ENCODE data around the gene PCDHB12.
"Not testable (repeated sequence)": the region's sequence is repeated elsewhere in the genome, so short reads cannot be mapped to it uniquely, and the experiment has no call there.

Gene PCDHB12

GRCh38 chr5:141208478-141208877, at the start of gene PCDHB12:
Gene PCDHB12, plus strand, starts transcription at chr5:141208719. Its CDS starts 189 bp downstream, at chr5:141208908.
- no peak for DNase-seq

GRCh38 chr5:141172381-141173204, 35.9 kb upstream of the PCDHB12 start, which contains the start of gene PCDHB7:
Gene PCDHB7, plus strand, starts transcription at chr5:141172644. Its CDS starts 192 bp downstream, at chr5:141172836.
- no peak for DNase-seq

DNA sequence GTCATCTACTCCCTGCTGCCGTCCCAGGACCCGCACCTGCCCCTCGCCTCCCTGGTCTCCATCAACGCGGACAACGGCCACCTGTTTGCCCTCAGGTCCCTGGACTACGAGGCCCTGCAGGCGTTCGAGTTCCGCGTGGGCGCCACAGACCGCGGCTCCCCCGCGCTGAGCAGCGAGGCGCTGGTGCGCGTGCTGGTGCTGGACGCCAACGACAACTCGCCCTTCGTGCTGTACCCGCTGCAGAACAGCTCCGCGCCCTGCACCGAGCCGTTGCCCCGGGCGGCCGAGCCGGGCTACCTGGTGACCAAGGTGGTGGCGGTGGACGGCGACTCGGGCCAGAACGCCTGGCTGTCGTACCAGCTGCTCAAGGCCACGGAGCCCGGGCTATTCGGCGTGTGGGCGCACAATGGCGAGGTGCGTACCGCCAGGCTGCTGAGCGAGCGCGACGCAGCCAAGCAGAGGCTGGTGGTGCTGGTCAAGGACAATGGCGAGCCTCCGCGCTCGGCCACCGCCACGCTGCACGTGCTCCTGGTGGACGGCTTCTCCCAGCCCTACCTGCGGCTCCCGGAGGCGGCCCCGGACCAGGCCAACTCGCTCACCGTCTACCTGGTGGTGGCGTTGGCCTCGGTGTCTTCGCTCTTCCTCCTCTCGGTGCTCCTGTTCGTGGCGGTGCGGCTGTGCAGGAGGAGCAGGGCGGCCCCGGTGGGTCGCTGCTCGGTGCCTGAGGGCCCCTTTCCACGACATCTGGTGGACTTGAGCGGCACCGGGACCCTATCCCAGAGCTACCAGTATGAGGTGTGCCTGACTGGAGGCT, 34.0 kb upstream of the PCDHB12 start:
- DNase-seq: not testable (repeated sequence)

GRCh38 chr5:141175933-141176332, 32.6 kb upstream of the PCDHB12 start:
- DNase-seq: no peak

DNA sequence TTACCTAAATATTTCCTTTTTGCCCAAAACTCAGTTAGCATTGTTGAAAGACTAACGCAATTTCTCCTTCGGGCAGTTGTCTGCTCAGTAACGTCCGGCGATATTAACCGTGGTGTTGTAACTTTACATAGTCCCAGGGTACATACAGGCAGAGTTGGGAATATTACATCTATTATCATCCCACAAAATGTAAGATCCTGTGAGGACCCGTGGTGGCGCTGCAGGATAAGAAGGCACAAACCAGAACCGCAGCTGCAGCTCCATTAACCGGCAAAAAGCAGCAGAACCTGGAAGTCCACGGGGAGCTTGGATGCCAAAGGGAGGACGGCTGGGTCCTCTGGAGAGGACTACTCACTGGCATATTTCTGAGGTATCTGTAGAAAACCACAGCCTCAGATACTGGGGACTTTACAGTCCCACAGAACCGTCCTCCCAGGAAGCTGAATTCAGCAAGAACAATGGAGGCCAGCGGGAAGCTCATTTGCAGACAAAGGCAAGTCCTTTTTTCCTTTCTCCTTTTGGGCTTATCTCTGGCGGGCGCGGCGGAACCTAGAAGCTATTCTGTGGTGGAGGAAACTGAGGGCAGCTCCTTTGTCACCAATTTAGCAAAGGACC, 30.8 kb upstream of the PCDHB12 start, which contains the start of gene PCDHB8:
PCDHB8 (plus strand) TSS at position 214 of the 615 bp plus-strand sequence; CDS start at position 459, 245 bp downstream.
- DNase-seq: not testable (repeated sequence)

- not testable (repeated sequence) for DNase-seq
Measured at GRCh38 chr5:141179371-141179770, 29.1 kb upstream of the PCDHB12 start.

DNA sequence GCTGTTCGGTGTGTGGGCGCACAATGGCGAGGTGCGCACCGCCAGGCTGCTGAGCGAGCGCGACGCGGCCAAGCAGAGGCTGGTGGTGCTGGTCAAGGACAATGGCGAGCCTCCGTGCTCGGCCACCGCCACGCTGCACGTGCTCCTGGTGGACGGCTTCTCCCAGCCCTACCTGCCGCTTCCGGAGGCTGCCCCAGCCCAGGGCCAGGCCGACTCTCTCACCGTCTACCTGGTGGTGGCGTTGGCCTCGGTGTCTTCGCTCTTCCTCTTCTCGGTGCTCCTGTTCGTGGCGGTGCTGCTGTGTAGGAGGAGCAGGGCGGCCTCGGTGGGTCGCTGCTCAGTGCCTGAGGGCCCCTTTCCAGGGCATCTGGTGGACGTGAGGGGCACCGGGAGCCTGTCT, 28.6 kb upstream of the PCDHB12 start:
- DNase-seq: not testable (repeated sequence)

DNA sequence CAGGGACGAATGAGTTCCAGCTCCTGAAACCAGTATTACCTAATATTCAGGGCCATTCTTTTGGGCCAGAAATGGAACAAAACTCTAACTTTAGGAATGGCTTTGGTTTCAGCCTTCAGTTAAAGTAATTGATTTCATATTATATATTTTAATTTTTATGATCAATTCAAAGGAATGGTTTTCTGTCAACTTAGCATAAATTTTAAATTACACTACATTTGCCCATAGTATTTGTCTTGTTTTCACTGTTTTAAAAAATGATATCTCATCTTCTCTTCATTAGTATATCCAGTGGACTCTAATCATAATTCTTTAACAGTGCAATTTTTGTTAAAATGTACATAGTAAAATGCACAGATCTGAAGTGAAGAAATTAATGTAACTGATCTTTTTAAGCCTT, 28.2 kb upstream of the PCDHB12 start:
- no peak for DNase-seq

DNA sequence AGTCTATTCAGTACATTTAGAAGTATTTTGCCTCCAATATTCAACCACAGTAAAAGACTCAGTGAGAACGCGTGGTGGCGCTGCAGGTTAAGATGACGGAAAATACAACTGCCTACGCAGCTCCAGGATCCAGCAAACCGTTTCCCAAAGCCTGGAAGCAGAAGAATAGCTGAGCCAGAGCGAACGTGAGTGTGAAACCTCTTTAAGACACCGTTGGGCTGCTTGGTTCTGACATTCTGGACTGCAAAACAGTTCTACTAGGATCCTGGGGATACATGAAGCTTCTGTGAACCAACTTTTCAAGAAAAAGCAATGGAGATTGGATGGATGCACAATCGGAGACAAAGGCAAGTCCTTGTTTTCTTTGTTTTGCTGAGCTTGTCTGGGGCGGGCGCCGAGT, 26.3 kb upstream of the PCDHB12 start, which contains the start of gene PCDHB16:
PCDHB16 (plus strand) TSS at position 140 of the 400 bp plus-strand sequence; CDS start at position 313, 173 bp downstream.
- no peak for DNase-seq

GRCh38 chr5:141184117-141184855, 24.2 kb upstream of the PCDHB12 start:
- DNase-seq: not testable (repeated sequence)

- peak; percentile 77 for DNase-seq
Measured at GRCh38 chr5:141186897-141187512, 21.5 kb upstream of the PCDHB12 start, which contains the start of gene PCDHB9. Gene PCDHB9, plus strand, starts transcription at chr5:141187161. Its CDS starts 158 bp downstream, at chr5:141187319.

DNA sequence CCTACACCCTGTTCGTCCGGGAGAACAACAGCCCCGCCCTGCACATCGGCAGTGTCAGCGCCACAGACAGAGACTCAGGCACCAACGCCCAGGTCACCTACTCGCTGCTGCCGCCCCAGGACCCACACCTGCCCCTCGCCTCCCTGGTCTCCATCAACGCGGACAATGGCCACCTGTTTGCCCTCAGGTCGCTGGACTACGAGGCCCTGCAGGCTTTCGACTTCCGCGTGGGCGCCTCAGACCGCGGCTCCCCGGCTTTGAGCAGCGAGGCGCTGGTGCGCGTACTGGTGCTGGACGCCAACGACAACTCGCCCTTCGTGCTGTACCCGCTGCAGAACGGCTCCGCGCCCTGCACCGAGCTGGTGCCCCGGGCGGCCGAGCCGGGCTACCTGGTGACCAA, 19.8 kb upstream of the PCDHB12 start:
- DNase-seq: not testable (repeated sequence)

DNA sequence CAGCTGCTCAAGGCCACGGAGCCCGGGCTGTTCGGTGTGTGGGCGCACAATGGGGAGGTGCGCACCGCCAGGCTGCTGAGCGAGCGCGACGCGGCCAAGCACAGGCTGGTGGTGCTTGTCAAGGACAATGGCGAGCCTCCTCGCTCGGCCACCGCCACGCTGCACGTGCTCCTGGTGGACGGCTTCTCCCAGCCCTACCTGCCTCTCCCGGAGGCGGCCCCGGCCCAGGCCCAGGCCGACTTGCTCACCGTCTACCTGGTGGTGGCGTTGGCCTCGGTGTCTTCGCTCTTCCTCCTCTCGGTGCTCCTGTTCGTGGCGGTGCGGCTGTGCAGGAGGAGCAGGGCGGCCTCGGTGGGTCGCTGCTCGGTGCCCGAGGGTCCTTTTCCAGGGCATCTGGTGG, 19.4 kb upstream of the PCDHB12 start:
- DNase-seq: not testable (repeated sequence)

DNA sequence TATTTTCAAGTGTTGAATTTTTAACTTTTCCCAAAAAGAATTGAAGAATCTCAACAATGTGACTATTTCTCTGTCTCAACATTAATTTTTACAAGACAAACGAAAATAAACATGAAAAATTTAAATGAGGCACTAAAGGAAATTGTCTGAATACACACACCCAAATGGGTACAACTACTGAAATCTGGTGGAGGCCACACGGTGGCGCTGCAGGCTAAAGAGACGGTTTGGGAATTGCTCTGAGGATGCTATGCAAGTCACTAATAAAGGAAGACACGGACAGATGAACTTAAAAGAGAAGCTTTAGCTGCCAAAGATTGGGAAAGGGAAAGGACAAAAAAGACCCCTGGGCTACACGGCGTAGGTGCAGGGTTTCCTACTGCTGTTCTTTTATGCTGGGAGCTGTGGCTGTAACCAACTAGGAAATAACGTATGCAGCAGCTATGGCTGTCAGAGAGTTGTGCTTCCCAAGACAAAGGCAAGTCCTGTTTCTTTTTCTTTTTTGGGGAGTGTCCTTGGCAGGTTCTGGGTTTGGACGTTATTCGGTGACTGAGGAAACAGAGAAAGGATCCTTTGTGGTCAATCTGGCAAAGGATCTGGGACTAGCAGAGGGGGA, 16.3 kb upstream of the PCDHB12 start, which contains the start of gene PCDHB10:
PCDHB10 (plus strand) TSS at position 244 of the 616 bp plus-strand sequence; CDS start at position 444, 200 bp downstream.
- DNase-seq: peak; percentile 72

DNA sequence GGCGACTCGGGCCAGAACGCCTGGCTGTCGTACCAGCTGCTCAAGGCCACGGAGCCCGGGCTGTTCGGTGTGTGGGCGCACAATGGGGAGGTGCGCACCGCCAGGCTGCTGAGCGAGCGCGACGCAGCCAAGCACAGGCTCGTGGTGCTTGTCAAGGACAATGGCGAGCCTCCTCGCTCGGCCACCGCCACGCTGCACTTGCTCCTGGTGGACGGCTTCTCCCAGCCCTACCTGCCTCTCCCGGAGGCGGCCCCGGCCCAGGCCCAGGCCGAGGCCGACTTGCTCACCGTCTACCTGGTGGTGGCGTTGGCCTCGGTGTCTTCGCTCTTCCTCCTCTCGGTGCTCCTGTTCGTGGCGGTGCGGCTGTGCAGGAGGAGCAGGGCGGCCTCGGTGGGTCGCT, 14.2 kb upstream of the PCDHB12 start:
- DNase-seq: not testable (repeated sequence)

GRCh38 chr5:141196363-141196762, 12.2 kb upstream of the PCDHB12 start:
- DNase-seq: no peak

DNA sequence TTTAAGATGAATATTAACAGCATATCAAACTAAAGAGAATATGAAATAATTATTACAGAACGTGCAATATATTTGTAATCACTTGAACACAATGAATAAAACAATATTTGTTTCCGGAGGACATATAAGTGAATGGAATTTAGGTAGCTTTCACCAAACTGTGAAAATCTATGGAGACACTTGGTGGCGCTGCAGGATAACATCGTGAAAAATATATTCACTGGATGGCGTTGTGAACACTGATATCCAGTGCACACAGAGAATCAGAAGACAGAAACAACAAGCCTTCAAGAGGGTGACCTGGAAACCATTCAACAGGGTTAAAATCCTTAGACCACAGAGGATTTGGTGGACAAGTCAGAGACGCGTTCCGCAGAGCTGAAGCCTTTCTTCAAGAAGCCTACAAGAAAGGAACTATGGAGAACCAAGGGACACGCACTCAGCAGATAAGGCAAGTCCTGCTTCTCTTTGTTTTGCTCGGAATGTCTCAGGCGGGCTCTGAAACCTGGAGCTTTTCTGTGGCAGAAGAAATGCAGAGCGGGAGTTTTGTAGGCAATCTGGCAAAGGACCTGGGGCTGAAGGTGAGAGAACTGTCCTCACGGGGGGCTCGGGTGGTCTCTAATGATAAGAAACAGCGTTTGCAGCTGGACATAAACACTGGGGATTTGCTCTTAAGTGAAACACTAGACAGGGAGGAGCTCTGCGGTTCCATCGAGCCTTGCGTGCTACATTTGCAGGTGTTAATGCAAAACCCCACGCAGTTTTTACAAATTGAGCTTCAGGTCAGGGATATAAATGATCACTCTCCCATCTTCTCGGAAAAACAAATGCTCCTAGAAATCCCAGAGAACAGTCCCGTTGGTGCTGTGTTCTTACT, 8.9 kb upstream of the PCDHB12 start, which contains the start of gene PCDHB11:
PCDHB11 (plus strand) TSS at position 269 of the 877 bp plus-strand sequence; CDS start at position 417, 148 bp downstream.
- DNase-seq: no peak

GRCh38 chr5:141201126-141201525, 7.4 kb upstream of the PCDHB12 start:
- not testable (repeated sequence) for DNase-seq

GRCh38 chr5:141201646-141202045, 6.9 kb upstream of the PCDHB12 start:
- DNase-seq: not testable (repeated sequence)

DNA sequence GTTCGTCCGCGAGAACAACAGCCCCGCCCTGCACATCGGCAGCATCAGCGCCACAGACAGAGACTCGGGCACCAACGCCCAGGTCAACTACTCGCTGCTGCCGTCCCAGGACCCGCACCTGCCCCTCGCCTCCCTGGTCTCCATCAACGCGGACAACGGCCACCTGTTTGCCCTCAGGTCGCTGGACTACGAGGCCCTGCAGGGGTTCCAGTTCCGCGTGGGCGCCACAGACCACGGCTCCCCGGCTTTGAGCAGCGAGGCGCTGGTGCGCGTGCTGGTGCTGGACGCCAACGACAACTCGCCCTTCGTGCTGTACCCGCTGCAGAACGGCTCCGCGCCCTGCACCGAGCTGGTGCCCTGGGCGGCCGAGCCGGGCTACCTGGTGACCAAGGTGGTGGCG, 1.8 kb downstream of the PCDHB12 start:
- DNase-seq: not testable (repeated sequence)

Data from activated effector memory CD4-positive, alpha-beta T cell treated with anti-CD3 and anti-CD28 coated beads, Interleukin-2, amount 50 U/mL, for 16 hours (primary cell).